ENCODE data around the gene PDE8B.

DNA sequence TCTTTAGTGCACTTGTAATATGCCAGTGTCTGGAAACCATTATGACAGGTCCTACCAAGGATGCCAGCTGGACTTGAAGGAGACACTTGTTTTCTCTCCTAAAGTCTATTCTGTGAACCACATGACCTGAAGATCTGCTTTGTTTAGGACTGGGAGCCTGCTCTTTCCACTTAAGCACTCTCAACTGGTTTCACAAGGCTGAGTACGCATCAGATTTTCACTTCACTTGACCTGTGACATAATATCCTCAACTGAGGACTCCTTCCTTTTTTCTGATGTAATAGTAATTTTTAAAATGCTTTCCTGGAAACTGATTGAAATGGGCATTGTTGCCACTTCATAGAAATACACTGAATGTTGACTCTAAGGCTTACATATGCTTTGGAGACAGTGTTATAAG lies 52.2 kb downstream of the PDE8B start:
- TF ChIP-seq EZH2 (IDR thresholded peaks at IDR 0.05), result no peak
- no peak for TF ChIP-seq POLR2AphosphoS5 (IDR thresholded peaks at IDR 0.05; ENCODE audit: borderline replicate concordance, low read depth, low read length)

Measured in SK-N-MC (cell line).